Measurements from ENCODE around the gene DHRS7B. TPM values are rescaled to one million over a fixed set of nuclear protein-coding genes. Genes with fewer than 3 reads are reported as not detected.

DHRS7B gene
- total RNA-seq, 6 experiments from 2014 or later, result 10.1 to 34.2 (median 14.8) TPM

DNA sequence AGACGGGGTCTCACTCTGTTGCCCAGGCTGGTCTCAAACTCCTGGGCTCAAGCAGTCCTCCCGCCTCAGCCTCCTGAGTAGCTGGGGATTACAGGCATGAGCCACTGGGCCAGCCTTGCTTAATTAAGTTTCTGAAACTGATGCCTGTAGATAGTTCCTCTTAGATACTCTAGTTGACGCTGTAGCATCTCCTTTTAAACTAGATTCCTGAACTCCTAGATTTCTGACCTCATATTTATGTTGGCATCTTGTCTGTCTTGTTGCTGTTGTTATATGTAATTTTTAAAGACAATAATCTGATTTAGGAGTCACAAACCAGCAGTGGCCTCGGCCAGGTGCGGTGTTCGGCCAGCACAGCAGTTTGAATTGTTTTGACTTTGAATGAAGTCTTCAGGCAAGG, 37.5 kb downstream of the DHRS7B start:
- whole genome bisulfite sequencing (ENCODE audit: insufficient coverage, low coverage, low lambda C conversion rate, missing lambda C conversion rate), result 89% methylated on average over 6 of the region's 6 CpGs
- intact Hi-C loops (cut with DNase I), result no loop called here
- TF ChIP-seq, protein P1, sequence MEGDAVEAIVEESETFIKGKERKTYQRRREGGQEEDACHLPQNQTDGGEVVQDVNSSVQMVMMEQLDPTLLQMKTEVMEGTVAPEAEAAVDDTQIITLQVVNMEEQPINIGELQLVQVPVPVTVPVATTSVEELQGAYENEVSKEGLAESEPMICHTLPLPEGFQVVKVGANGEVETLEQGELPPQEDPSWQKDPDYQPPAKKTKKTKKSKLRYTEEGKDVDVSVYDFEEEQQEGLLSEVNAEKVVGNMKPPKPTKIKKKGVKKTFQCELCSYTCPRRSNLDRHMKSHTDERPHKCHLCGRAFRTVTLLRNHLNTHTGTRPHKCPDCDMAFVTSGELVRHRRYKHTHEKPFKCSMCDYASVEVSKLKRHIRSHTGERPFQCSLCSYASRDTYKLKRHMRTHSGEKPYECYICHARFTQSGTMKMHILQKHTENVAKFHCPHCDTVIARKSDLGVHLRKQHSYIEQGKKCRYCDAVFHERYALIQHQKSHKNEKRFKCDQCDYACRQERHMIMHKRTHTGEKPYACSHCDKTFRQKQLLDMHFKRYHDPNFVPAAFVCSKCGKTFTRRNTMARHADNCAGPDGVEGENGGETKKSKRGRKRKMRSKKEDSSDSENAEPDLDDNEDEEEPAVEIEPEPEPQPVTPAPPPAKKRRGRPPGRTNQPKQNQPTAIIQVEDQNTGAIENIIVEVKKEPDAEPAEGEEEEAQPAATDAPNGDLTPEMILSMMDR (IDR thresholded peaks at IDR 0.05), result no peak
- TF ChIP-seq POLR2A (IDR thresholded peaks at IDR 0.05), result no peak
- DNase-seq, result no peak
- H3K27ac ChIP-seq, result no peak overlapping the region
- H3K4me3 ChIP-seq, result no peak overlapping the region
- ATAC-seq, result no peak
- H3K4me1 ChIP-seq, result peaks cover 0 to 17% (median 9%) of the 10 kb centered on the region in 4 donors
- no peaks in the 10 kb centered on the region for H3K36me3 ChIP-seq
- H3K9me3 ChIP-seq, result no peaks in the 10 kb centered on the region
- no peaks in the 10 kb centered on the region for H3K27me3 ChIP-seq

DNA sequence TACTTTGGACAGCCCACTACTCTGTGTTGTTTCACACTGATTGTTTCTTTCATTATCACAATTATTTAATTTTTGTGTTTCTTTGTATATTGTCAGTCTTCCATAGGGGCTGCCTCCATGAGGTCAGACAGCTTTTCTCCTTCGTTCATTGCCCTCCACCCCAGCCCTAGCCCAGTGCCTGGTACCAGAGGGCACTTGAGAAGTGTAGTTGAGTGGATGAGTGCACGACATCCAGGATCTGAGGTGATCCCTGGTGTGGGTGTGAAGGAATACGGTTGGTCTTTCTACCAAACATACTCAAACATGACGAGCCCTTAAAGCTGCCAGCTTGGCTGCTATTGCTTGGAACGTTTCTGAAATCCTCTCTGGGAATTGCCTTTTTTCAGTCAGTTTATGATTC, 37.9 kb downstream of the DHRS7B start:
- TF ChIP-seq, protein P1 (IDR thresholded peaks at IDR 0.05), result no peak
- TF ChIP-seq POLR2A (IDR thresholded peaks at IDR 0.05), result no peak

DNA sequence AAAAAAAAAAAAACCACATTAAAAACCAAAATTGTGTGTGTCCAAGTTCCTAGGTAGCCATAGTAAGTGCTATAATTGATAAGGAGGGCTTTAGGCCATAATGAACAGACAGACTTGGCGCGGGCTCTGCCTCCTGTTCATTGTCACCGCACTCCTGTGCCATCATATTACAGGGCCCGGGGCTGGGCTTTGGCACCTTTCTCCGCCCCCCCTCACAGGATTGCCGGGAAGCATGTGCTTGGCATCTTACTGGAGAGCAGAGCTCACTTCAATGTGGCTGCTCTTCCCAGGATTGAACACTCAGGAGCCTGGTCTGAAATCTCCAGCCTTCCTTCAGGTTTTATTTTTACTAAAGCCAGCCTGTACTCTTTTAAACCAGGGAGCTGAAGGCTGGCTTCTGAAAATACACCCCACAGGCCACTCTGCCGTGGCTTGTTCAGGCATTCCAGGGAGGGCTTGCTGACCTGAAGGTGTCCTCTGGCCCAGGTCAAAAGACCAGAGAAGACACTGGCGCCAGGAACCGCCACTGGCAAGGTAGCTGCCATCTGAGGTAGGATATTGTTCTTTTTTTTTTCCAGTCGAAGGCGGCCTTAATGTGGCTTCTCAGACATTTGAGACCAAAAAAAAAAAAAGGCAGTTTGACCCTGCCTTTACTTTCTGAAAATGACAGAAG, 39.3 kb downstream of the DHRS7B start:
- no peak for DNase-seq
- TF ChIP-seq, protein P1 (IDR thresholded peaks at IDR 0.05), result no peak
- TF ChIP-seq POLR2A (IDR thresholded peaks at IDR 0.05), result no peak
- intact Hi-C loops (cut with DNase I), result no loop called here
- no peaks in the 10 kb centered on the region for H3K36me3 ChIP-seq
- H3K9me3 ChIP-seq, result no peaks in the 10 kb centered on the region
- peaks cover 0 to 17% (median 9%) of the 10 kb centered on the region in 4 donors for H3K4me1 ChIP-seq
- H3K4me3 ChIP-seq, result no peak overlapping the region
- 71% methylated on average over 9 of the region's 11 CpGs for WGBS (ENCODE audit: insufficient coverage, low coverage, low lambda C conversion rate, missing lambda C conversion rate)
- ATAC-seq, result peak in 3 of 4 donors; percentile 9 to 45 (median 13)
- no peaks in the 10 kb centered on the region for H3K27me3 ChIP-seq
- H3K27ac ChIP-seq, result peak overlapping the region in 1 of 3 donors; percentile 18

More for the DNA sequence above, 37.9 kb downstream of the DHRS7B start:
- intact Hi-C loops (cut with DNase I), result no loop called here
- no peak overlapping the region for H3K27ac ChIP-seq
- H3K4me1 ChIP-seq, result peaks cover 0 to 17% (median 9%) of the 10 kb centered on the region in 4 donors
- ATAC-seq, result no peak
- no peaks in the 10 kb centered on the region for H3K9me3 ChIP-seq
- 98% methylated on average over 4 of the region's 5 CpGs for WGBS (ENCODE audit: insufficient coverage, low coverage, low lambda C conversion rate, missing lambda C conversion rate)
- H3K36me3 ChIP-seq, result no peaks in the 10 kb centered on the region
- no peaks in the 10 kb centered on the region for H3K27me3 ChIP-seq
- DNase-seq, result no peak
- H3K4me3 ChIP-seq, result no peak overlapping the region

DNA sequence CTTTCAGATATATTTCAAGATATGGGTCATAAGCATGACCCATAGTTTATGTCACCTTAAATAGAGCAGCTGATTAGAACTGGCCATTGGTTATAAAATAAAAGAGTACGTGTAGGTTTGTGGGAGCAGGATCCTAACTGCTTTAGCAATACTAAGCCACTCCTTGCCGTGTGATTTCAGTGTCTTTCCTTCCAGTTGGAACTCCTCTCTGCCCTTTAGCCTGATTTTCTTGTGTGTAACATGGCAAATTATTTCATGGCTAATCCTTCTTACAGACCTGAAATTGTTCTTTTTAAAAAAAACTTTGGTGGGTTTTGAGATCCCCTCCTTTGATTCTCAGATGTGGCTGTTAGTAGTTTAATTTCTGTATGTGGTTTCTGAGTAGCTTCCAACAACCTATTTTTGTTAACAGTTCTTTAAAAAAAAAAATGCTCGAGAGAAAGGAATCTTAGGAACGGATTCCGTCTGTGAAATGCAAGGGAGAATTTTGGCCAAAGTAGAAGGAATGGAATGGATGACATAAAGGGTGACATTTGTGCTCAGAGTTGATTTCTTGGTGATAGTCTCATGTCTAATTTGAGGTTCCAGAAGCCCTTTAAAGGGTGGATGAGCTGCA, 39.9 kb downstream of the DHRS7B start:
- intact Hi-C loops (cut with DNase I), result no loop called here
- 56% methylated on average over 5 of the region's 5 CpGs for WGBS (ENCODE audit: insufficient coverage, low coverage, low lambda C conversion rate, missing lambda C conversion rate)
- H3K9me3 ChIP-seq, result no peaks in the 10 kb centered on the region
- peaks cover 0 to 12% (median 8%) of the 10 kb centered on the region in 4 donors for H3K4me1 ChIP-seq
- ATAC-seq (peak in 1 of 4 donors; percentile 16), DNase-seq (no peak)
- no peak overlapping the region for H3K4me3 ChIP-seq
- H3K27ac ChIP-seq, result peak overlapping the region in 1 of 3 donors; percentile 18
- TF ChIP-seq POLR2A (IDR thresholded peaks at IDR 0.05), result no peak
- TF ChIP-seq, protein P1 (IDR thresholded peaks at IDR 0.05), result no peak
- H3K27me3 ChIP-seq, result no peaks in the 10 kb centered on the region
- no peaks in the 10 kb centered on the region for H3K36me3 ChIP-seq

Data from right lobe of liver (tissue), 6 donors.